ENCODE data around the gene CASS4.

DNA sequence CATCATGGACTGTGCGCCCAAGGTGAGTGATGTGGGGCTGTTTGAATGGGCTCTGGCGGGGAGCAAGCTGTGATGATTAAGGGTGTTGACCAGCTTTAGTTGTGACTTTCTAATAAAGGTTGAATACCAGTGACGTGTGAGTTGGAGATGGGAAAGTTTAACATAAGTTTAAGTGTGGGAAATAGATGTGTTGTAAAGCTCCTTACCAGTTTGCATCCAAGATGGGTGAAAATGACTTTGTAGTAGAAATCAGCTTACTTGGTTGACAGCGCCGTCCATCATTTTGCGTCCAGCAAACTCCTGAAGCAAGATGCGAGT is 372 bp downstream of the CASS4 start:
- TF ChIP-seq RAD21 (IDR thresholded peaks at IDR 0.05) (no peak), HNF4A (conservative IDR thresholded peaks at IDR 0.05) (no peak), JUND (IDR thresholded peaks at IDR 0.05) (no peak)
- TF ChIP-seq, protein P1, sequence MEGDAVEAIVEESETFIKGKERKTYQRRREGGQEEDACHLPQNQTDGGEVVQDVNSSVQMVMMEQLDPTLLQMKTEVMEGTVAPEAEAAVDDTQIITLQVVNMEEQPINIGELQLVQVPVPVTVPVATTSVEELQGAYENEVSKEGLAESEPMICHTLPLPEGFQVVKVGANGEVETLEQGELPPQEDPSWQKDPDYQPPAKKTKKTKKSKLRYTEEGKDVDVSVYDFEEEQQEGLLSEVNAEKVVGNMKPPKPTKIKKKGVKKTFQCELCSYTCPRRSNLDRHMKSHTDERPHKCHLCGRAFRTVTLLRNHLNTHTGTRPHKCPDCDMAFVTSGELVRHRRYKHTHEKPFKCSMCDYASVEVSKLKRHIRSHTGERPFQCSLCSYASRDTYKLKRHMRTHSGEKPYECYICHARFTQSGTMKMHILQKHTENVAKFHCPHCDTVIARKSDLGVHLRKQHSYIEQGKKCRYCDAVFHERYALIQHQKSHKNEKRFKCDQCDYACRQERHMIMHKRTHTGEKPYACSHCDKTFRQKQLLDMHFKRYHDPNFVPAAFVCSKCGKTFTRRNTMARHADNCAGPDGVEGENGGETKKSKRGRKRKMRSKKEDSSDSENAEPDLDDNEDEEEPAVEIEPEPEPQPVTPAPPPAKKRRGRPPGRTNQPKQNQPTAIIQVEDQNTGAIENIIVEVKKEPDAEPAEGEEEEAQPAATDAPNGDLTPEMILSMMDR (IDR thresholded peaks at IDR 0.05; ENCODE audit: low read depth, low read length, missing input control): no peak
- TF ChIP-seq, protein P2, sequence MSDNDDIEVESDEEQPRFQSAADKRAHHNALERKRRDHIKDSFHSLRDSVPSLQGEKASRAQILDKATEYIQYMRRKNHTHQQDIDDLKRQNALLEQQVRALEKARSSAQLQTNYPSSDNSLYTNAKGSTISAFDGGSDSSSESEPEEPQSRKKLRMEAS (IDR thresholded peaks at IDR 0.05): no peak
